GM12878 (cell line): ENCODE measurements around the gene MGMT. TPM values are rescaled to one million over a fixed set of nuclear protein-coding genes. Genes with fewer than 3 reads are reported as not detected.

Experiments used
- ATAC-seq: fragments of 200-7000 bp; cut with Tn5 transposase; 3 replicates; pipeline ENCODE4 v1.9.1; 2020; ENCODE audit warnings: mild to moderate bottlenecking, moderate library complexity
- BruUV-seq: library from RNA; stranded (reverse); fragments of 400-500 nt; replicated peaks from 2 replicates; lab custom pipeline; 2021; lab: Mats Ljungman, UMichigan
- CTCF ChIA-PET: fragments of 300-600 bp; sonication (Branson Sonifier 250); formaldehyde crosslinking; extraction: SDS; loops from one replicate; lab custom pipeline; 2021; ENCODE audit warnings: inconsistent platforms; lab: Yijun Ruan, JAX
- POLR2A ChIA-PET: fragments of 350-600 bp; formaldehyde crosslinking; extraction: SDS; loops from one replicate; lab custom pipeline; 2021; ENCODE audit warnings: inconsistent platforms; lab: Charles Lee
- RAD21 ChIA-PET: fragments of 300-600 bp; sonication (Branson Sonifier 250); formaldehyde crosslinking; loops from one replicate; lab custom pipeline; 2023; ENCODE audit warnings: antibody characterized with exemption; ENCODE audit not compliant: unreplicated experiment; lab: Charles Lee
- SMC1A ChIA-PET: fragments of 300-600 bp; sonication (Branson Sonifier 250); formaldehyde crosslinking; loops from one replicate; lab custom pipeline; 2023; ENCODE audit not compliant: unreplicated experiment, uncharacterized antibody; lab: Charles Lee
- DNase-seq: peaks from one replicate; pipeline ENCODE4 v3.0.0-alpha.2; 2011; ENCODE audit warnings: low read depth, low spot score
- FAIRE-seq: peaks from 3 replicates; lab custom pipeline; 2011; peaks lifted over from hg19 to GRCh38; lab: Jason Lieb, UNC
- H2AFZ ChIP-seq: 2 replicates; pipeline ENCODE4 v1.6.0; 2011; ENCODE audit warnings: low read depth, low read length, control low read depth; ENCODE audit not compliant: control insufficient read depth
- H3K27ac ChIP-seq: 2 replicates; pipeline ENCODE4 v1.5.1; 2011; ENCODE audit warnings: control low read depth; ENCODE audit not compliant: control insufficient read depth, insufficient read depth
- H3K27me3 ChIP-seq, 2 experiments: replicated peaks in 1 of 2; 2 replicates each; pipeline versions ENCODE4 v1.6.0 to v1.6.1; 2011; ENCODE audit warnings: low read length in 1 of 2; ENCODE audit not compliant: control insufficient read depth in 2 of 2, insufficient read depth in 2 of 2
- H3K36me3 ChIP-seq, 2 experiments: 2 replicates each; pipeline ENCODE4 v1.5.1; 2011; ENCODE audit warnings: low read length in 1 of 2; ENCODE audit not compliant: control insufficient read depth in 2 of 2, insufficient read depth in 2 of 2
- H3K4me1 ChIP-seq: 2 replicates; pipeline ENCODE4 v1.6.1; 2011; ENCODE audit warnings: mild to moderate bottlenecking, low read length, moderate library complexity, mixed read lengths; ENCODE audit not compliant: control insufficient read depth, insufficient read depth
- H3K4me2 ChIP-seq: 2 replicates; pipeline ENCODE4 v1.6.0; 2011; ENCODE audit warnings: control low read depth; ENCODE audit not compliant: control insufficient read depth, insufficient read depth
- H3K4me3 ChIP-seq: fragments of 200-600 bp; sonication (generic); 2 replicates; pipeline ENCODE4 v1.5.1; 2016
- H3K79me2 ChIP-seq: 2 replicates; pipeline ENCODE4 v1.6.0; 2011; ENCODE audit warnings: low read length; ENCODE audit not compliant: control insufficient read depth, insufficient read depth
- H3K9ac ChIP-seq: 2 replicates; pipeline ENCODE4 v1.8.0; 2011; ENCODE audit warnings: low read length, control low read depth, mixed read lengths; ENCODE audit not compliant: control insufficient read depth, insufficient read depth
- H3K9me3 ChIP-seq: replicated peaks from 3 replicates; pipeline ENCODE4 v1.5.1; 2011; ENCODE audit warnings: mild to moderate bottlenecking, low read length; ENCODE audit not compliant: control insufficient read depth, insufficient read depth
- H4K20me1 ChIP-seq: 2 replicates; pipeline ENCODE4 v1.6.0; 2011; ENCODE audit not compliant: control insufficient read depth, insufficient read depth
- ATF3 ChIP-seq: IDR thresholded peaks from 2 replicates; pipeline ENCODE4 v1.6.1; 2011; ENCODE audit warnings: low read depth, mild to moderate bottlenecking, low read length, moderate library complexity, borderline replicate concordance; ENCODE audit errors: extremely low read depth
- CEBPZ ChIP-seq: fragments of 150-350 bp; IDR thresholded peaks from 2 replicates; pipeline ENCODE4 v1.6.1; 2016; ENCODE audit warnings: low read depth, low read length
- CUX1 ChIP-seq: IDR thresholded peaks from 2 replicates; pipeline ENCODE4 v1.6.1; 2012; ENCODE audit warnings: improper control_type of control experiment, low read depth, low read length; ENCODE audit not compliant: insufficient replicate concordance
- HSF1 ChIP-seq: fragments of 150-350 bp; IDR thresholded peaks from 2 replicates; pipeline ENCODE4 v1.6.1; 2014; ENCODE audit warnings: mild to moderate bottlenecking, low read depth, low read length
- NFIC ChIP-seq: IDR thresholded peaks from 2 replicates; pipeline ENCODE4 v1.6.1; 2012; ENCODE audit warnings: low read depth, mild to moderate bottlenecking, inconsistent platforms, low read length, moderate library complexity
- SMAD1 ChIP-seq: fragments of 450-650 bp; IDR thresholded peaks from 2 replicates; pipeline ENCODE4 v1.6.1; 2018; ENCODE audit warnings: mild to moderate bottlenecking, low read depth; ENCODE audit not compliant: partially characterized antibody
- ZNF274 ChIP-seq: IDR thresholded peaks from one replicate; pipeline ENCODE4 v1.8.0; 2011; ENCODE audit not compliant: insufficient read length, insufficient read depth
- WGBS: methylation state at CpG from one replicate; pipeline ENCODE4 v1.1.6; 2016; ENCODE audit warnings: low lambda C conversion rate; ENCODE audit not compliant: insufficient replicate concordance, insufficient coverage; ENCODE audit errors: missing lambda C conversion rate; 5-methylcytosine and 5-hydroxymethylcytosine counted together
- in situ Hi-C: fragments of 300-500 bp; cut with MboI; formaldehyde crosslinking; loops from 9 replicates; pipeline ENCODE4 v1.14.3; 2018; ENCODE audit warnings: mixed read lengths
- intact Hi-C: fragments of 100-400 bp; cut with micrococcal nuclease; formaldehyde crosslinking; loops from one replicate; pipeline ENCODE4 v1.14.2; 2022; ENCODE audit not compliant: unreplicated experiment
- polyA plus RNA-seq, 11 experiments: library from polyadenylated mRNA; depleted of rRNA in 4 of 11; unstranded in 6 of 11; stranded (reverse) in 5 of 11; fragments of >200 nt; fragmentation: Nextera tagmentation in 4 of 11; fragmentation: Illumina TruSeq in 1 of 11; extraction: Ambion mirVana in 4 of 11; extraction: Trizol in 1 of 11; gene quantifications; 1 replicate in 1 of 11; 2 replicates in 10 of 11; pipeline versions ENCODE4 v1.2.1 to v1.2.3, GENCODE V29; 2011 to 2016; ENCODE audit warnings: inconsistent platforms in 2 of 11, missing spikeins in 2 of 11, low read depth in 1 of 11
- total RNA-seq, 4 experiments: library from RNA; depleted of rRNA in 3 of 4; stranded (reverse); fragments of >200 nt in 3 of 4; fragmentation: Illumina TruSeq in 1 of 4; extraction: Trizol in 1 of 4; gene quantifications; 2 replicates each; pipeline versions ENCODE4 v1.2.1 to v1.2.3, GENCODE V29; 2013 to 2021

Gene MGMT
- total and polyA plus RNA-seq, 10 of the 15 experiments (the other 5 are each of a cell fraction or from before 2014, with no cell fraction given), result 0.16 to 24.2 (median 13.3) TPM

- no peak for TF ChIP-seq CUX1
Observed at GRCh38 chr10:129716881-129717280, 249.8 kb downstream of the MGMT start (continued).

- TF ChIP-seq NFIC (no peak), CEBPZ (no peak), SMAD1 (no peak), ZNF274 (no peak), HSF1 (no peak), ATF3 (no peak)
- TF ChIP-seq, all 136 proteins: peak for 0
- in situ Hi-C loops, result no loop called here
- Histone ChIP-seq H3K27ac (no peak overlapping the region), H3K27me3 (no peaks in the 10 kb centered on the region), H3K4me1 (no peaks in the 10 kb centered on the region), H3K9me3 (no peaks in the 10 kb centered on the region; the same call in 2 of the 3 replicates), H3K4me2 (no peak overlapping the region), H3K36me3 (no peaks in the 10 kb centered on the region), H4K20me1 (no peaks in the 10 kb centered on the region), H3K4me3 (no peak overlapping the region), H2AFZ (no peak overlapping the region), H3K9ac (no peak overlapping the region), H3K79me2 (no peaks in the 10 kb centered on the region)
- BruUV-seq, result no TSS peak
- no peak for ATAC-seq
- ChIA-PET POLR2A (no interaction called here), SMC1A (no interaction called here), CTCF (no interaction called here), RAD21 (no interaction called here)
- intact Hi-C loops, result no loop called here
- no peak for FAIRE-seq
- no peak for DNase-seq
- 78% methylated on average over 13 of the region's 14 CpGs for WGBS
Observed at GRCh38 chr10:129717816-129718547, 250.9 kb downstream of the MGMT start.
